ENCODE data around the gene NDUFA3.

Gene NDUFA3

GRCh38 chr19:54138489-54139256 is 36.0 kb downstream of the NDUFA3 start:
- DNase-seq (ENCODE audit: low read depth), result no peak

DNA sequence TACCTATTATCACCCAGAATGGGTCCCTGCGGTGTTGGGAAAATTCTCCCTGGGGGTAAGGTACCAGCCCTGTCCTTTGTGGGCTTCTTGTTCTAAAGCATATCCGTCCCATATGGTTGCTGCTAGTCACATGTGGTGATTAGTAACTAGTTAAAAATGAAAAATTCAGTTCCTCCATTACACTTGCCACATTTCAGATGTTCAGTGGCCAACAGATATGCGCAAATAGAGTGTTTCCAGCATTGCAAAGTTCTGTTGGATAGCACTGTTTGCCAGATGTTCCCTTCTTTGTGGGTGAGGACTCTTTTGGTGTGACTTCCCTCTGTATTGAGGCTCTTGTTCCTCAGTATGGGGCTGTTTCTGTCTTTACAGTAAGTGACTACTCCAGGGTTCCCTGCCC is 38.7 kb downstream of the NDUFA3 start:
- no peak for DNase-seq (ENCODE audit: low read depth)

DNA sequence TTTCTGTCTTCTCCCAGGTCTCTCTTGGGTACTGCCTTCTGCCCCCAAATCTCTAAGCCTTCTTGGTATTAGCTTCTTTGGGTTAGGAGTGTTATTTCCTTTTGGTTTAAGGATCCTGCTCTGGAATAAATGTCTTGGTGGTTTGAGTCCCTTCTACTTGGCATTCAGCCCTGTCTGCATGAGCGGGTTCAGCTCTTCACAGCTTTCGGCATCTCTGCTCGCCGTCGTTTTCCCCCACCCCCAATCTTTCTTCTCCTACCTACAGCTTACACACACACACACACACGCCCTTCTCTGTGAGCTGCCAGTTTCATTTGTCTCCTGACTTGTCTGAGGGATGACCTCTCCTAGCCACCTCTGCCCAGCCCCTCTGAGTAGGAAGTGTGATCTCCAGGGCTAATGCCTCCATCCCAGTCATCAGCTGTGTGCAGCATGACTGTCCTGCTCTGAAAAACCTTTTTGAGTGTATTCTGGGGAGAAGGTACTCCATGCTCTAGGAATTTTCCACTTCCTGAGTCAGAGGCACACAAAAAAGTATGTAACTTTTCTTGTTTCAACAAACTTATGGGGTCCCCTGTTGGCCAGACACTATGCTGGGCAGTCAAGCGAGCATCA is 39.6 kb downstream of the NDUFA3 start:
- DNase-seq (ENCODE audit: low read depth), result no peak

DNA sequence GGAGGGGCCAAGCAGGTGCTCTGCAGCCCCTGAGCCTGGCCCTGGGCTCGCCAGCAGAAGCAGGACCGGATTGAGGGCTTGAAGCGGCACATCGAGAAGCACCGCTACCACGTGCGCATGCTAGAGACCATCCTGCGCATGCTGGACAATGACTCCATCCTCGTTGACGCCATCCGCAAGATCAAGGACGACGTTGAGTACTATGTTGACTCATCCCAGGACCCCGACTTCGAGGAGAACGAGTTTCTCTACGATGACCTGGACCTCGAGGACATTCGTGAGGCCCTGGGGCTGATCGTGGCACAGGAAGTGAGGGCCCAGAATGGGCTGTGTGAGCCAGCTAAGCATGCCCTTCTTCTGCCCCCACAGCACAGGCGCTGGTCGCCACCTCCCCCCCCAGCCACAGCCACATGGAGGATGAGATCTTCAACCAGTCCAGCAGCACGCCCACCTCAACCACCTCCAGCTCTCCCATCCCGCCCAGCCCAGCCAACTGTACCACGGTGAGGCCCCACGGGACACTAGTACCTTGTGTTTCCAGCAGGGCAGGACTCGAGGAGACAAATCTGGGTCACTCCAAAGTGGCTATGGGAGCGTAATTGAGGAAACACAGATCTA is 43.0 kb downstream of the NDUFA3 start:
- DNase-seq (ENCODE audit: low read depth), result no peak

DNA sequence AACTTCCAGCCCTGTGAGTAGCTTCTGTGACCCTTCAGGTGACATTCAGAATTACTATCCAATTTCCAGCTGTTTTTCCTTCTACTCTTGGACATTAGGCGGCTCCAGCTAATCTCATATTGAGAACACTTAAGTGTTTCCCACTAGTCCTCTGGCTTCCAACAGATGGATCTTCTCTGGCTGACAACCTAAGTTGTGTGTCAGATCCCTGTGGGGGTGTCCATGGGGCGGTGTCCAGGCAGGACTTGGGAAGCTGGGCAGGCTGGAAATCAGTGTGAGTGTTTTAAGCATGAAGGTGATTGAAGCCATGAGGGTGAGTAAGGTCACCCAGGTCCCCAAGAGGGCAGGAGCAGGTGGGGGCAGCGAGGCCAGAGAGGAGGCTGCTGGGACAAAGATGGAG is 45.0 kb downstream of the NDUFA3 start:
- no peak for DNase-seq (ENCODE audit: low read depth)

GRCh38 chr19:54148158-54148557 is 45.5 kb downstream of the NDUFA3 start:
- no peak for DNase-seq (ENCODE audit: low read depth)

- DNase-seq (ENCODE audit: low read depth), result no peak
Observed at GRCh38 chr19:54149021-54149812, 46.6 kb downstream of the NDUFA3 start.

DNA sequence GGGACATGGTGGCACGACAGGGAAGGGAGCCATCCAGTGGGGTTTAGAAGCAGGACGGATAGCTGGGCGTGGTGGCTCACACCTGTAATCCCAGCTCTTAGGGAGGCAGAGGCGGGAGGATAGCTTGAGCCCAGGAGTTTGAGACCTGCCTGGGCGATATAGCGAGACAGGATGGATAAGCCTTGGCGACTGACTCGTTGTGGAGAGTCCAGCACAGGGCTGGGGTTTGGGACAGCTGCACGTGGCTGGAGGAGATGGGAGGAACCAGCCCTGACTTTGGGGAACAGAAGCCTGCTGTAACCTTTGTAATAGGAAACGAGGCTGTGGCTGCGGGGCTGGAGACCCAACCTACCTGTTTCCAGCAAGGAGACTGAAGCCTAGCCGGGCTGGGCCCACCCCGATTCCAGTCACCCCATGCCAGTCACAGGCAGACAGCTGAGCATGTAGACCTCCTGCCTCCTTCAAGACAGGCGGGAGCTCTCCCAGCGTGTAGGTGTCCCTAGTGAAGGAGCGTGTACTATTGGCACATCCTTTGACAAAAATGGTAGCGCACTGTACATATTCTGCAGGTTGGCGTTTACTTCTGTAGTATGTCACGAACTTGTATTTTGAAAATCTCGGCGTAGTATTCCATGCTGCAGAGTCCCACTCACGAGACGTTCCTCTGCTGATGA is 48.8 kb downstream of the NDUFA3 start:
- DNase-seq (ENCODE audit: low read depth), result no peak

DNA sequence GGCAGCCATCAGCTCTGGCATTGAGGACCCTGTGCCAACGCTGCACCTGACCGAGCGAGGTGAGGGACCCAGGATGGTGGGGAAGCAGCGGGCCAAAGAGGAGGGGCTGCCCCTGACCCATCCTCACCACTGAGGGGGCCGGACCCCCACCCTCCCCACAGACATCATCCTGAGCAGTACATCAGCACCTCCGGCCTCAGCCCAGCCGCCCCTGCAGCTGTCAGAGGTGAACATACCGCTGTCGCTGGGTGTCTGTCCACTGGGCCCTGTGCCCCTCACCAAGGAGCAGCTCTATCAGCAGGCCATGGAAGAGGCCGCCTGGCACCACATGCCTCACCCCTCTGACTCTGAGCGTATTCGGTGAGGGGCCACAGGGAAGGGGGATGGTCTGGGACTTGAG is 49.6 kb downstream of the NDUFA3 start:
- no peak for DNase-seq (ENCODE audit: low read depth)

DNA sequence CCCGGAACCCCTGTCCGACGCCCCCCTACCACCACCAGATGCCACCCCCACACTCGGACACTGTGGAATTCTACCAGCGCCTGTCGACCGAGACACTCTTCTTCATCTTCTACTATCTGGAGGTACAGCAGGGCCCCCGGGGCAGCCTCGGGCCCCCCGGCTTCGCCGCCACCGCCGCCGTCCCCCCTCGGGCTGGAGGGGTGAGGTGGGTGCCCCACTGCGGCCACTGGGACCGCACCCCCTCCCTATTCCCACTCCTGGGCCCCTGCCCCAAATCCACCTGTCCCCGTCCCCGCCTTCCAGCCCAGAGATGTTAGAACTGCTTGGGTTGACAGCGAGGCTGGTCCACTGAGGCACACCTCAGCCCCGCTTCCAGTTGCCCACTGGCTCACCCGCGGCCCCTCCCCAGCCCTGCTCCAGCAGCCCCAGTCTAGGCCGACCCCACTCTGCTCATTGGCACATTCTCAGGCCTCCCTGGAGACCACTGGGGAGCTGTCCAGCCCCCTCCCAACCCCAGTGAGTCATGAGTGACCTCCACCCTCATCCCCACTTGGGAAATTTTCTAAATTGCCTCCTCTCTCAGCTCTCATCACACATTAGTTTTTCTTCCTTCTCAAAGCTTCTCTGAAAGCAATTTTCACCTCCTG is 50.3 kb downstream of the NDUFA3 start:
- no peak for DNase-seq (ENCODE audit: low read depth)

DNA sequence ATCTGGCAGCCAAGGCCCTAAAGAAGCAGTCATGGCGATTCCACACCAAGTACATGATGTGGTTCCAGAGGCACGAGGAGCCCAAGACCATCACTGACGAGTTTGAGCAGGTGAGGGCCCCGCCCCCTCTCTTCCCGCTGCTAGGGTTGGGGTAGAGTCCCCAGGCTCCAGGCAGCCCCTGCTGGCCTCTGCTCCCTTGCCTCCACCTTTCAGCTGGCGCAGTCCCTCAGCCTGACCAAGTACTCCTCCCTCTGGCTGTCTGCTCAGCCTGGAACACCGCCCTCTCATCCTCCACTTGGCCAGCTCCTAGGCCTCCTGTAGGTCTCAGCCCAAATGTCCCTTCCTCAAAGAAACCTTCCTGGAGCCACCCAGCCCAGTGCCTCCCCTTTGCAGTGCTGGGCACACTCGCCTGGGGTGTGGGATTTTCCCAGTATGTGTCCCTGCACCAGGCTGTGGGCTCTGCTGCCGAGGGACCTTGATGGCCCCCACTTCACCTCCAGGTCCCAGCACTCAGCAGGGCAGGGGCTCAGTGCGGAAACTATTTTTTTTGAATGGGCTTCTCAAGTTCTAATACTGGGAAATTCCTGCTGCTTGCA is 51.2 kb downstream of the NDUFA3 start:
- DNase-seq (ENCODE audit: low read depth), result no peak

DNA sequence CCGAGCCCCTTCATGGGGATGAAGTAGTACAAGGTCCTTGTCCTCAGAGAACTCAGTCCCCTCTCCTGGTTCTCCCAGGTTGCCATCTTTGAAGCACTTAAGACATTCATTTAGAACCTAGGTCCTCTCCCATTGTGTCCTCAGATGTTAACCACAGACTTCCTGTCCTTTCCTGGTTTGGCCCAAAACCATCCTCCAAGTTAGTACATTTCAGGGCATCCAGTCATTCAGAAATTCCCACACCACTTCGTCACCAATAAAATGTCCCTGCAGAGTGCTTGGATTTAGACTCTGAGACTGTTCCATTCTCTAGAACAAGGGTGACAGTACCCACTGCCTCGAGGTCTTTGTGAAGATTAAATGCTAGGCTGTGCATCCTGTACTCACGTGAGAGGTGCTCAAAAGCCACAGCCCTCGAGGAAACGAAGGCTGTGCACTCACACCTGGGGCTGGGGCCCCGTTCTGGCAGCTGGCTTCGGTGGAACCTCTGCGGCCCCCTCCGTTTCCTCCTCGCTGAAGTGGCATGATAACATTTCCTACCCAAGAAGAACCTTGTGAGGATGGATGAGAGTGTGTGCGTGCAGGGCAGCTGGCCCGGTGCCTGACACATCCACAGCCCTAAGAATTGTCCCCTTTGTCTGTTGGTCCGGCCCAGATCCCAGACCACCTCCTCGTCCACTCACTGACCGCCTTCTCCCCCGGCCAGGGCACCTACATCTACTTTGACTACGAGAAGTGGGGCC is 52.1 kb downstream of the NDUFA3 start:
- DNase-seq (ENCODE audit: low read depth), result no peak

GRCh38 chr19:54155694-54156093 is 53.0 kb downstream of the NDUFA3 start:
- no peak for DNase-seq (ENCODE audit: low read depth)

DNA sequence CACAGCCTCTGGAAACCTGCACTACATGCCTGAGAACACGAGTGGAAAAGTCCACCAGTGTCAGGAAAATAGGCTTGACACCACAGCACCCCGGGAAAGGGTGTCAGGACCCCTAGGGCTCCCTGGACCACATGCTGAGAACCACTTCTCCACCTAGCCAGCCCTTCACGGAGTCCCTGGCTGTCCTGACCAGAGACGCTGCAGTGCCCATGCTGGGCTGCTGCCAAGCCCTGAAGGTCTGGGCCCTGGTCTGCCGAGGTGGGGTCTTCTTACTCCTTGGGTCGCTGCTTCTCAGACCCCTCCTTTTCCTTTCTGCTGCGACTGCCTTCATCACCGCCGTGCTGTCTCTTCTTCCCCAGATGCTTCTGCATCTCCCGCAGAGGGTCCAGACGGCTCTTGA is 53.8 kb downstream of the NDUFA3 start:
- no peak for DNase-seq (ENCODE audit: low read depth)

GRCh38 chr19:54156953-54157352 is 54.3 kb downstream of the NDUFA3 start:
- no peak for DNase-seq (ENCODE audit: low read depth)
